Measurements from ENCODE around the gene NINJ2. TPM values are rescaled to one million over a fixed set of nuclear protein-coding genes. Genes with fewer than 3 reads are reported as not detected.

NINJ2 gene
- total RNA-seq, 1 experiment from 2014 or later = 0.24 TPM

DNA sequence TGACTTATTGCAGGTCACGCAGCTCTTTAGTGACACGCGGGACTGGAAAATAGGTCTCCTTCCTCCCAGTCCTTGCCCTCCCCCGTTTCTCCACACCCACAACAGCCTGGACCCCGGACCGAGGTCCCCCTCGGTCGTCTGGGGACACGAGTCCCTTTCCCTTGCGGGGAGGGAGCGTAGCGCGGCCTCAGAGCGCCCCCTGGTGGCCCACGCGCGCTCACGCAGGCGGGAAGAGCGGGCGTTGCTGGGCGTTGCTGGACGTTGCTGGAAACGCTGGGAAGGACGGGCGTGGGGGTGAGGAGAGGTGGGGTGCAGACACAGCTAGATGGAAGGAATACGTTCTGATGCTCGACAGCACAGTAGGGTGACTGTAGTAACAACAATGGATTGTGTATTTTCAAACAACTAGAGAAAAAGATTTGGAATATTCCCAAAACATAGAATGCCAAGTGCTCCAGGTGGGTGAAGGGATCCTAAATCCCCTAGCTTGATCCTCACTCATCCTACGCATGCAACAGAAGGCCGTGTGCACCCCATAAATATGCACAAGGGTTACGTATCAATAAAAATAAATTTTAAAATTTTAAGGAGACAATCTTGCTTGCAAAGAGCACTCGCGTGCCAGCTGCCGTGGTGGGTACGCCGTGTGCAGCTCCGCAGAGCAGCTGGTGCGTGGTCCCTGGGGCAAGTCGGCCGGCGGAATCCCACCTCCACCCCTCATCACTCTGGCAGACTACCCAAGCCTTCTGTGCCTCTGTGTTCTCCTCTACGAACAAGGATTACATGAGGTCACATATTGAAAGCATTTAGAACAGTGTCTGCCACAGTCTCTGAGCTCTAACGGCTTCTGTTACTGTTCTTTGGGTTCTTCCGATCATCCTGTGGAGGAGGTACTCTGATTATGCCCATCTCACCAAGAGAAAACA is 116.1 kb downstream of the NINJ2 start:
- Mint-ChIP-seq H3K36me3 (ENCODE audit: insufficient read depth in 1 of 3, low read depth in 3 of 3) (peaks cover 4 to 35% (median 16%) of the 10 kb centered on the region in 3 experiments; a peak in 6 of 7 replicates), H3K27ac (no peak overlapping the region; a peak in 1 of 7 replicates), H3K9me3 (no peaks in the 10 kb centered on the region; a peak in 1 of 5 replicates), H3K4me1 (peaks cover 6 to 12% of the 10 kb centered on the region in 2 experiments), H3K27me3 (ENCODE audit: low read depth) (peaks cover 7% of the 10 kb centered on the region), H3K4me3 (peak overlapping the region; percentile 35 to 68; a peak in 4 of 5 replicates)
- Histone ChIP-seq H3K4me2 (ENCODE audit: insufficient read depth, insufficient read length, low read length) (peak overlapping the region; percentile 42), H3K14ac (ENCODE audit: insufficient read depth, low read length) (no peak overlapping the region), H3K23ac (ENCODE audit: insufficient read length, low read depth, low read length) (no peak overlapping the region), H2BK120ac (ENCODE audit: low read depth, low read length, poor library complexity, severe bottlenecking) (no peak overlapping the region), H3K56ac (ENCODE audit: insufficient read length, low read depth, low read length) (no peak overlapping the region), H3K18ac (ENCODE audit: insufficient read length, low read depth, low read length) (no peak overlapping the region), H3K27ac (ENCODE audit: insufficient read length, low read depth, low read length) (no peak overlapping the region), H2AFZ (ENCODE audit: low read length) (no peak overlapping the region), H2BK15ac (ENCODE audit: low read depth, low read length) (no peak overlapping the region), H3K27me3 (ENCODE audit: insufficient read depth, low read length) (no peaks in the 10 kb centered on the region), H2AK5ac (ENCODE audit: insufficient read length, low read length) (no peak overlapping the region), H3K4ac (ENCODE audit: low read depth, low read length) (no peak overlapping the region), H2BK5ac (ENCODE audit: insufficient read length, low read length) (no peak overlapping the region), H4K8ac (replicated peaks; ENCODE audit: insufficient read length, low read depth, low read length) (no peak overlapping the region), H4K91ac (ENCODE audit: insufficient read length, low read depth, low read length) (no peak overlapping the region), H3K79me2 (ENCODE audit: insufficient read depth, low read length) (no peaks in the 10 kb centered on the region), H3K9me3 (ENCODE audit: control insufficient read depth, low read depth, low read length) (no peaks in the 10 kb centered on the region), H3T11ph (ENCODE audit: low read length) (no peak overlapping the region), H4K20me1 (ENCODE audit: control insufficient read depth, insufficient read depth, insufficient read length) (no peaks in the 10 kb centered on the region), H4K5ac (ENCODE audit: insufficient read length, low read depth, low read length) (no peak overlapping the region), H3K23me2 (ENCODE audit: insufficient read length, low read depth, low read length, poor library complexity, severe bottlenecking) (peaks cover 5% of the 10 kb centered on the region), H2BK12ac (ENCODE audit: insufficient read length, low read depth, low read length) (no peak overlapping the region), H2BK20ac (ENCODE audit: low read depth, low read length, poor library complexity, severe bottlenecking) (no peak overlapping the region), H3K4me1 (ENCODE audit: insufficient read depth, low read length) (no peaks in the 10 kb centered on the region), H3K9ac (ENCODE audit: extremely low read depth, insufficient read length, low read length) (no peak overlapping the region), H3K79me1 (ENCODE audit: insufficient read depth, low read depth, low read length, poor library complexity, severe bottlenecking) (no peaks in the 10 kb centered on the region)
- peak; percentile 99 for TF ChIP-seq CTCF (conservative IDR thresholded peaks at IDR 0.05)
- no CpG with 5 or more reads among the region's 44 CpGs for WGBS (ENCODE audit: extremely low coverage, insufficient read length, low lambda C conversion rate)
- DNase-seq = peak; percentile 84

All from H9 (cell line).